K562 (cell line): ENCODE measurements around the gene EMC6. TPM values are rescaled to one million over a fixed set of nuclear protein-coding genes. Genes with fewer than 3 reads are reported as not detected.

Experiments used
- CC2D1A ChIP-seq: fragments of 450-650 bp; IDR thresholded peaks from 2 replicates; pipeline ENCODE4 v1.6.1; 2017; ENCODE audit warnings: mild to moderate bottlenecking
- CHD2 ChIP-seq: IDR thresholded peaks from 2 replicates; pipeline ENCODE4 v1.6.1; 2011; ENCODE audit warnings: low read depth, low read length
- IRF2 ChIP-seq: sonication (generic); formaldehyde crosslinking; IDR thresholded peaks from 2 replicates; pipeline ENCODE4 v1.8.1; 2022; ENCODE audit warnings: mild to moderate bottlenecking, missing genetic modification reagents
- MAFF ChIP-seq: IDR thresholded peaks from 2 replicates; pipeline ENCODE4 v1.6.1; 2012; ENCODE audit warnings: low read length, improper control_type of control experiment
- OTX1 ChIP-seq: fragments of 450-650 bp; formaldehyde crosslinking; IDR thresholded peaks from 2 replicates; pipeline ENCODE4 v1.4.0; 2022; ENCODE audit warnings: mild to moderate bottlenecking
- PCBP1 ChIP-seq: fragments of 200-400 bp; formaldehyde crosslinking; IDR thresholded peaks from 2 replicates; pipeline ENCODE4 v1.6.1; 2018; ENCODE audit warnings: mild to moderate bottlenecking, low read depth, low read length; ENCODE audit not compliant: poor library complexity, severe bottlenecking
- PCBP2 ChIP-seq: fragments of 200-400 bp; formaldehyde crosslinking; IDR thresholded peaks from 2 replicates; pipeline ENCODE4 v1.6.1; 2018; ENCODE audit warnings: low read length, low read depth, mild to moderate bottlenecking, moderate library complexity; ENCODE audit not compliant: poor library complexity, severe bottlenecking
- REST ChIP-seq, 2 experiments: fragments of 450-650 bp; formaldehyde crosslinking in 1 of 2; IDR thresholded peaks; 2 replicates each; pipeline versions ENCODE4 v1.4.0 to v1.6.1; 2014 to 2020; ENCODE audit warnings: mild to moderate bottlenecking in 2 of 2, borderline replicate concordance in 1 of 2, low read depth in 1 of 2
- RFX1 ChIP-seq: fragments of 450-650 bp; IDR thresholded peaks from 2 replicates; pipeline ENCODE4 v1.6.1; 2016; ENCODE audit warnings: mild to moderate bottlenecking, moderate library complexity
- SOX6 ChIP-seq: fragments of 450-650 bp; IDR thresholded peaks from 2 replicates; pipeline ENCODE4 v1.6.1; 2014; ENCODE audit warnings: mild to moderate bottlenecking
- ZMIZ1 ChIP-seq, 2 experiments: fragments of 150-350 bp in 1 of 2; IDR thresholded peaks; 2 replicates each; pipeline ENCODE4 v1.6.1; 2012 to 2016; ENCODE audit warnings: low read depth in 2 of 2, low read length in 2 of 2, mild to moderate bottlenecking in 1 of 2, moderate library complexity in 1 of 2
- polyA plus RNA-seq, 8 experiments: library from polyadenylated mRNA; depleted of rRNA in 4 of 8; stranded (reverse) in 5 of 8; unstranded in 3 of 8; fragments of >200 nt; fragmentation: Nextera tagmentation in 2 of 8; fragmentation: Illumina TruSeq in 1 of 8; extraction: Ambion mirVana in 2 of 8; extraction: Trizol in 1 of 8; gene quantifications; 2 replicates each; pipeline versions ENCODE4 v1.2.1 to v1.2.3, GENCODE V29; 2011 to 2014; ENCODE audit warnings: inconsistent platforms in 1 of 8, missing spikeins in 1 of 8
- total RNA-seq, 7 experiments: library from RNA; depleted of rRNA in 6 of 7; stranded (reverse); fragments of >200 nt in 6 of 7; fragmentation: Illumina TruSeq in 2 of 7; extraction: Trizol in 2 of 7; gene quantifications; 2 replicates each; pipeline versions ENCODE4 v1.2.1 to v1.2.3, GENCODE V29; 2011 to 2021; ENCODE audit warnings: low replicate concordance in 1 of 7
- TF ChIP-seq, protein P1 (sequence below): sonication (generic); formaldehyde crosslinking; IDR thresholded peaks from 2 replicates; pipeline ENCODE4 v1.8.1; 2023; ENCODE audit warnings: mild to moderate bottlenecking, missing genetic modification reagents
- TF ChIP-seq, protein P2 (sequence below): fragments of 450-650 bp; IDR thresholded peaks from 2 replicates; pipeline ENCODE4 v1.6.1; 2016; ENCODE audit warnings: missing biosample characterization, missing genetic modification characterization

Gene EMC6
- total and polyA plus RNA-seq, 9 of the 15 experiments (the other 6 are each of a cell fraction or from before 2014, with no cell fraction given), result 2.9 to 136 (median 24.9) TPM

GRCh38 chr17:3683054-3683511, 14.5 kb downstream of the EMC6 start (continued):
- TF ChIP-seq, protein P1, sequence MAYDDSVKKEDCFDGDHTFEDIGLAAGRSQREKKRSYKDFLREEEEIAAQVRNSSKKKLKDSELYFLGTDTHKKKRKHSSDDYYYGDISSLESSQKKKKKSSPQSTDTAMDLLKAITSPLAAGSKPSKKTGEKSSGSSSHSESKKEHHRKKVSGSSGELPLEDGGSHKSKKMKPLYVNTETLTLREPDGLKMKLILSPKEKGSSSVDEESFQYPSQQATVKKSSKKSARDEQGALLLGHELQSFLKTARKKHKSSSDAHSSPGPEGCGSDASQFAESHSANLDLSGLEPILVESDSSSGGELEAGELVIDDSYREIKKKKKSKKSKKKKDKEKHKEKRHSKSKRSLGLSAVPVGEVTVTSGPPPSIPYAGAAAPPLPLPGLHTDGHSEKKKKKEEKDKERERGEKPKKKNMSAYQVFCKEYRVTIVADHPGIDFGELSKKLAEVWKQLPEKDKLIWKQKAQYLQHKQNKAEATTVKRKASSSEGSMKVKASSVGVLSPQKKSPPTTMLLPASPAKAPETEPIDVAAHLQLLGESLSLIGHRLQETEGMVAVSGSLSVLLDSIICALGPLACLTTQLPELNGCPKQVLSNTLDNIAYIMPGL (CRISPR knock-in tag), result no peak
- TF ChIP-seq REST (IDR thresholded peaks at IDR 0.05; ENCODE audit: borderline replicate concordance) (peak; percentile 62; the same call in 1 of the 2 replicates), REST (CRISPR knock-in tag; IDR thresholded peaks at IDR 0.05; ENCODE audit: low read depth) (no peak), ZMIZ1 (IDR thresholded peaks at IDR 0.05; ENCODE audit: low read depth in 2 of 2, low read length in 2 of 2) (no peak), PCBP2 (no peak), RFX1 (no peak), SOX6 (no peak), IRF2 (CRISPR knock-in tag) (no peak), CHD2 (no peak), CC2D1A (0 out of 2 replicates have a peak, but pooled peaks have one; percentile 65), OTX1 (CRISPR knock-in tag) (no peak), MAFF (no peak), PCBP1 (no peak)
- TF ChIP-seq, protein P2, sequence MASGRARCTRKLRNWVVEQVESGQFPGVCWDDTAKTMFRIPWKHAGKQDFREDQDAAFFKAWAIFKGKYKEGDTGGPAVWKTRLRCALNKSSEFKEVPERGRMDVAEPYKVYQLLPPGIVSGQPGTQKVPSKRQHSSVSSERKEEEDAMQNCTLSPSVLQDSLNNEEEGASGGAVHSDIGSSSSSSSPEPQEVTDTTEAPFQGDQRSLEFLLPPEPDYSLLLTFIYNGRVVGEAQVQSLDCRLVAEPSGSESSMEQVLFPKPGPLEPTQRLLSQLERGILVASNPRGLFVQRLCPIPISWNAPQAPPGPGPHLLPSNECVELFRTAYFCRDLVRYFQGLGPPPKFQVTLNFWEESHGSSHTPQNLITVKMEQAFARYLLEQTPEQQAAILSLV (tag), result no peak
